Left ventricle myocardium inferior (tissue), 1 donor: ENCODE data around the gene ACACA. TPM values are rescaled to one million over a fixed set of nuclear protein-coding genes. Genes with fewer than 3 reads are reported as not detected.

Source experiments
- DNase-seq: peaks from one replicate; pipeline ENCODE4 v3.0.0-alpha.2; 2020
- H3K27ac ChIP-seq: fragments of 200-600 bp; replicated peaks from 2 replicates; pipeline ENCODE4 v1.8.0; 2021
- H3K27me3 ChIP-seq: fragments of 200-600 bp; 2 replicates; pipeline ENCODE4 v1.8.0; 2021; ENCODE audit warnings: low read depth
- H3K36me3 ChIP-seq: fragments of 200-600 bp; 2 replicates; pipeline ENCODE4 v1.8.0; 2021
- H3K4me1 ChIP-seq: fragments of 200-600 bp; 2 replicates; pipeline ENCODE4 v1.8.0; 2021
- H3K4me3 ChIP-seq: fragments of 200-600 bp; 2 replicates; pipeline ENCODE4 v1.8.0; 2021; ENCODE audit warnings: mild to moderate bottlenecking, moderate library complexity
- H3K9me3 ChIP-seq: fragments of 200-600 bp; replicated peaks from 2 replicates; pipeline ENCODE4 v1.8.0; 2021
- CTCF ChIP-seq: fragments of 200-600 bp; IDR thresholded peaks from 2 replicates; pipeline ENCODE4 v1.8.0; 2021; ENCODE audit warnings: antibody characterized with exemption, mild to moderate bottlenecking, borderline replicate concordance
- intact Hi-C: fragments of 100-400 bp; cut with micrococcal nuclease; formaldehyde crosslinking; loops from one replicate; pipeline ENCODE4 v1.11.0; 2022
- total RNA-seq: library from RNA; stranded (reverse); fragmentation: NEBNext Ultra II Directional; extraction: Animal tissue kit (Norgen Biotek cat#: 25700); gene quantifications from one replicate; pipeline ENCODE4 v1.2.1, GENCODE V29; 2021
- donor health status: DM: no; HTN: yes; CAD: no; lungs with severe emphysema.

ACACA gene
- total RNA-seq, 1 donor from 2014 or later = 16.2 TPM

DNA sequence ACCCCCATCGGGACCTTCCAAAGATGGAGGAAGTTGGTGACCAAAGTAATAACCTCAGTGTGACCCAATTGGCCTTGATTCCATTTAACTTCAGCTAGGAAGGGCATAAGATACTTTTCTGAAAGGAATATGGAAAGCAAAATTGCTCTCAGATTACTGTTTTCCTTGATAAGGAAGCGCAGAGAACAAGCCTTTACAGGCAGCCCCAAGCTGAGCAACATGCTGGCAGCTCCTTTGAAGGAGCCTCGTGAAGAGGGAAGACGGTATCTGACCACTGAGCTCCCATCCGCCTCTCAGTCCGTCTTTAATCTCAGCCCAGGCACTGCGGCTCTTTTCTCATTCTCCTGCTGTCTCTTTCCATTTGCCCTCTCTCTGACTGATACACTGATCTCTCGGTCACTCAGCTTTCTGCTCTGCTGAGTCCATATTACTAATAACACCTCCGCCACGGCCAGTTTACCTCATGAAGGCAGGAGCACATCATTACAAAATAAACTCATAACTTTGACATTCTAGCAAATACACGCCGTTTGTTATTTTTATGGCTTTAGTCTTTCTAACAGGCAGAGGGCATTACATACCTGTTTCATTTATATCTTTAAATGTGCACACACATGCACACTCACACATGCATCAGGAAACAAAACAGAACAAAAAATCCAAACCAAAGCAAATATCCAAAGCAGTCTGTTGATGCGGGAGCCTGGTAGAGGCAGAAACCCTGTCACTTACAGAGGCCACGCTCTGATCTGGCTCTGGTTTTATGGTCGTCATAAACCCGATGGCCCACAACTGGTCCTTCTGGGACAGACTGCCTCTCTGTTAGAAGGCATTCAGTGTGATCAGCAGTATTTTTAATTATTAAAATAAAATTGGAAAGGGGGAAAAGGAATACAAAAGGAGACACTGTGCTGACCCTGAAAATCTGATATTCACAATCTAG, 274.7 kb downstream of the ACACA start:
- intact Hi-C loops = no loop called here
- peaks cover 25% of the 10 kb centered on the region for H3K36me3 ChIP-seq
- TF ChIP-seq CTCF = no peak

DNA sequence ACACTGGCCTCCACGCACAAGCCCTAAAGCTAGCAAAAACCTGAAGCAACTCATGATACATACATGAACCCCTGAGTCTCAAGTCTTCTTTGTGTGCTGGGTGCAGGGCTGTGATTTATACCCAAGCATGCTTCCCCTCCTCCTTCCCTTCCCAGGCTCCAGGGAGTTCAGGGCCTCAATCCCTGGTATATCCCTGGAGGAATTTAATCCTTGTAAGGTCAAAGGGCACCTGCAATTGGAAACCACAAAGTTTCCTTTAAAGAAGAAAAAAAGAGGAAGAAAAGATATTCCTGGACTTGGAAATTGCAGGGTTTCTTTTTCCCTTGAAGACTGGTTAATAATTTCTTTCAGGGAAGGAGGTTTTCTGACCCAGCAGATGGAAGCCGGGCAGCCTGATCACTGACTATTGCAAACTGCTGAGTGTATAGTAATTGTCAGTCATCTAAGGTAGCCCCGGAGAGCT, 275.6 kb downstream of the ACACA start:
- Histone ChIP-seq H3K4me3 (no peak overlapping the region), H3K36me3 (peaks cover 25% of the 10 kb centered on the region), H3K4me1 (no peaks in the 10 kb centered on the region), H3K9me3 (no peaks in the 10 kb centered on the region), H3K27me3 (no peaks in the 10 kb centered on the region), H3K27ac (no peak overlapping the region)
- DNase-seq = no peak
- no peak for TF ChIP-seq CTCF
- intact Hi-C loops = no loop called here

More for the DNA sequence above, 274.7 kb downstream of the ACACA start:
- Histone ChIP-seq H3K4me1 (no peaks in the 10 kb centered on the region), H3K4me3 (no peak overlapping the region), H3K27me3 (no peaks in the 10 kb centered on the region), H3K27ac (no peak overlapping the region), H3K9me3 (no peaks in the 10 kb centered on the region)
- no peak for DNase-seq

DNA sequence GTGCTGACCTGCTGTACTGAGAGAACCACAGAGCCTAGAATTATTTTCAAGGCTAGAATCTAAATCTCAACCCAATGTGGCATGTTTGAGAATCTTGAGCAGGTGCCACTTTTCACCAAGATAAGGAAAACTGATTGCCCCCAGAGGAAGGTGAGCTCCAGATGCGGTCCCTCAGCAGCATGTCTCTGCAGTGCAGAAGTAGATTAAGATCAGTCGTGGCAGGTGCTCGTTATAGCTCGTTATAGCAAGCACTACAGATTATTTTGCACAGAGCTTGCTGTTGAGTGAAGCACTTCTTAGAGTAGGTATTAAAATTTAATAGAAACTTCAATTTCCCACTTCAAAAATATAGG, 281.8 kb downstream of the ACACA start:
- no peak for TF ChIP-seq CTCF
- intact Hi-C loops = no loop called here
- H3K36me3 ChIP-seq = peaks cover 65% of the 10 kb centered on the region
- H3K4me3 ChIP-seq = no peak overlapping the region
- H3K9me3 ChIP-seq = no peaks in the 10 kb centered on the region
- H3K27ac ChIP-seq = no peak overlapping the region
- no peak for DNase-seq
- H3K4me1 ChIP-seq = no peaks in the 10 kb centered on the region
- H3K27me3 ChIP-seq = no peaks in the 10 kb centered on the region

- no peaks in the 10 kb centered on the region for H3K9me3 ChIP-seq
- no peak overlapping the region for H3K4me3 ChIP-seq
- DNase-seq = no peak
- intact Hi-C loops = no loop called here
- no peaks in the 10 kb centered on the region for H3K27me3 ChIP-seq
- no peak overlapping the region for H3K27ac ChIP-seq
- H3K36me3 ChIP-seq = peaks cover 58% of the 10 kb centered on the region
- no peaks in the 10 kb centered on the region for H3K4me1 ChIP-seq
- no peak for TF ChIP-seq CTCF
These were observed 282.5 kb downstream of the ACACA start for GRCh38 chr17:37123941-37124820.

- no peak for DNase-seq
- no peak overlapping the region for H3K4me3 ChIP-seq
- no peak overlapping the region for H3K27ac ChIP-seq
- no peak for TF ChIP-seq CTCF
- intact Hi-C loops = no loop called here
- H3K9me3 ChIP-seq = no peaks in the 10 kb centered on the region
- no peaks in the 10 kb centered on the region for H3K4me1 ChIP-seq
- no peaks in the 10 kb centered on the region for H3K27me3 ChIP-seq
- peaks cover 50% of the 10 kb centered on the region for H3K36me3 ChIP-seq
These were observed 283.2 kb downstream of the ACACA start for GRCh38 chr17:37123386-37123785.
